T-helper 1 cell treated with Interleukin-12 subunit alpha and Interleukin-12 subunit beta and Interleukin-4 antibody, amounts not matched to agents 30 ng/mL and 1 ng/mL, for 36 hours (primary cell): Measurements from ENCODE around the gene KCND3. TPM values are rescaled to one million over a fixed set of nuclear protein-coding genes. Genes with fewer than 3 reads are reported as not detected.

ENCODE experiments used
- intact Hi-C: fragments of 100-400 bp; cut with micrococcal nuclease; formaldehyde crosslinking; loops from one replicate; pipeline ENCODE4 v1.15.1; 2024
- total RNA-seq: library from RNA; stranded (reverse); gene quantifications from 2 replicates; pipeline ENCODE4 v1.2.3, GENCODE V29; 2022

The KCND3 gene
- total RNA-seq, 1 donor from 2014 or later = not detected

DNA sequence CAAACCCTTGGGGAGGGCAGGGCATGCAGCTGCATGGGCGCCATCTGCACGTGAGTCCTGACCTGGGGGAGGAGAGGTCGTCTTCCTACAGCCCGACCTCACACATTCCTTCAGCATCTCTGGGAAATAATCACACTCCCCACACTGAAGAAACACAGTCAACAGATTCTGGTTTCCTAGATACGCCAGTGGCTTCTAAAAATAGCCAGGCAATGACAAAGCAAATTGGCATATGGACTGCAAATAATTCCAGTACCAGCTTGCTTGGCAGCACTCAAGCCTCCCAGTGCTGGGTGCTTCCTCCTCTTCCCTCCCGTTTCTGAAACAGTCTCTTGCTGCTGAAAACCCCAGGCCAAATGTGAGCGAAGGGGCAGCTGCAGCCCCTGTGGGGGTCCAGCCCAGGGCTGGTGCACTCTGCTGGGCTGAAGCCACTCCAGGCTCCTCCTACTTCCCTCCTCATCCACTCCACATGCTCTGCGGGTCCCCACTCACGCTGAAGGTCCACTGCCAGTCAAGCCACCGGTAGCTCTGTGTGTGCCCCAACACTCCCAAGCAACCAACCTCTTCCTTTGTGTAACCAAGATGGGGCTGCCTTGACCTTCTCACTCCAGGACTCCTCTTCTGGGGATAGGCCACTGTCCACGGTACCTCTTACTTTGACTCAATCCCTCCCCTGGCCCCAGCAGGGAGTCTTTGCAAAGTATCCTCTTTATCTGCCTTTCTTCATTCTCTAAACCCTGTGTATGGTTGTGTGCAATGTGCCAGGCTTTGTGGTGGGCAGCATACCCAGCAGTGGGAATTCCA, 69.0 kb downstream of the KCND3 start:
- intact Hi-C loops = no loop called here

DNA sequence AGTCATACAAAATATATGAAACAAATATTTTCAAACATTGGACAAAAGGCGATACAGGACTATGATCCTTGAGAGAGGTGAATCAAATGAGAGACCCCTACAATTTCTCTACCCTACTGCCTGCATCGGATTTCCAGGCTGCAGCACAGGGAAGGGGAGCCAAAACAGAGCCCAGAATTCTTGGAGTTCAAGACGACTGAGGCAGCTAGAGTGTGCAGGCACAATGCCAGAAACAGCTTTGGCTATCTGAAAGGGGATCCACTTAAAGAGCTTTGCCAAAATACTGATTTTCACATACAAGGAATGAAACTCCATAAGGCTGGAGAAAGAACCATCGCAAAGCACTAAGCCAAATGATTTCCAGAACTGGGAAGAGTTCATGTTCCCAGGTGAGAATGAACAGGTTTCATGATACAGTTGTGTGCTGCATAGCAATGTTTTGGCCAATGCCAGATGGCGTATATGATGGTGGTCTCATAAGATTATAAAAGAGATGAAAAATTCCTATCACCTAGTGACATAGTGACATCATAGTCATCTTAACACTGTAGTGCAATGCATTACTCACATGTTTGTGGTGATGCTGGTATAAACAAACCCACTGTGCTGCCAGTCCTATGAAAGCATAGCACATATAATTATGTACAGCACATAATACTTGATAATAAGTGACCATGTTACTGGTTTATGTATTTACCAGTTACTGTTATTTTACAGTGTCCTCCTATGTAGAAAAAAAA, 77.5 kb downstream of the KCND3 start:
- intact Hi-C loops = no loop called here

DNA sequence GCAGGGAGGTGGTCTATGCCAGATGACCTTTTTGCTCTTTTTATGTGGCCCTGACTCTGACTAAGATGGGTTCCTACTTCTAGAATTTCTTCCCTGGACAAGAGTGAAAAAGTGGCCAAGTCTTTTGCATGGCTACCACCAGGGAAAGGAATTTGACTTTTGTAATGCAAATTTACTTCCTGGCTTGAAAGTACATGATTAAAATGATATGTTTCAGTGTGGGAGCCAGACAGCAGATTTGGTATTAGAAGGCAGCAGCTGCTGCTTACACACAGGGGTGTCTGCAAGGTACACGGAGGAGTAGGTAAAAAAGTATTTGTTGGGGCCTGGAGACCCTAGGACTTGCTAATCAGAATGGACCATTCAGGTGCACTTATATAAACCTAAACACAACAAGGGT, 78.4 kb downstream of the KCND3 start:
- intact Hi-C loops = no loop called here

DNA sequence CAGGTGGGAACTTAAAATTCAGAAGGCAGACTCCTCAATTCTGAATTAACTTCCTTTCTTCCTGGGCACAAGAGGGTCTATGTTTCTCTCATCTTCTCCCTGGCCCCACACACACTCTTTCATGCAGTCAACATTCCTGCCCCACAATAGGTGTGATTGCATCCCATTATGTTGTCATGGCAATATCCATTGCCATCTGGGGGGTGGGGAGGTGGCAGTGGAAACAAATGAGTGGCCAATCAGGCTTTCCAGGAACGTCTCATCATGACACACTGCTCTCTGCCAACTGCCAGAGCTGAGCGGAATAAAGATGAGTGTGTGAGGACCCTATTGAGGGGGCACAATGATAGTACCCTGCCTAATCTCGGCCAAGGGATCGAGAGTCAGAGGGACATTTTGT, 80.4 kb downstream of the KCND3 start:
- intact Hi-C loops = no loop called here

DNA sequence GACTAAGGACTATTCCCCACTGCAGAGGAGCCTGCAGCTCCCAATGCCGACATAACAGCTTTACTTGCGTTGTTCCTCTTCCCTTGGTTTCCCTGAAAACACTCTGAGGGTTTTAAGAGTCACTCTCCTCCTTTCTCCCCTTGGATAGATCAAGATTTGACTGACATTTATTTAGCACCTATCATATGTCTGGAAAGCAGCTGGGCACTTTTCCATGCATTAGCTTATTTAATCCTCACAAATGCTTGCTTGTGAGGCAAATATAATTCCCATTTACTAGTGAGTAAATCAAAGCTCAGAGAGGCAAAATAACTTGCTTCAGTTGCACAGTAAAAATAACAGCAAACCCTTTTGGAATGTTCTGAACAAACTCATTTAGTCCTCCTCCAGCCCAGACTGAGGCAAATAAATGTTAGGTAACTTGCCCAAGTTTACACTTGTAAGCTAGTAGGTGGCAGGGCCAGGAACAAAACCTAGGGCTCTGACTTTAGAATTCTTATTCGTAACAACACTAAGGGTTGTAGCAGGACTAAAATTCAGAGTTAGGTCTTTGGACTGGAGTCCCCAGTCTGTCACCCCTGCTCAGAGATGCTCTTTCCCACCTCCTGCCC, 81.4 kb downstream of the KCND3 start:
- intact Hi-C loops = no loop called here

DNA sequence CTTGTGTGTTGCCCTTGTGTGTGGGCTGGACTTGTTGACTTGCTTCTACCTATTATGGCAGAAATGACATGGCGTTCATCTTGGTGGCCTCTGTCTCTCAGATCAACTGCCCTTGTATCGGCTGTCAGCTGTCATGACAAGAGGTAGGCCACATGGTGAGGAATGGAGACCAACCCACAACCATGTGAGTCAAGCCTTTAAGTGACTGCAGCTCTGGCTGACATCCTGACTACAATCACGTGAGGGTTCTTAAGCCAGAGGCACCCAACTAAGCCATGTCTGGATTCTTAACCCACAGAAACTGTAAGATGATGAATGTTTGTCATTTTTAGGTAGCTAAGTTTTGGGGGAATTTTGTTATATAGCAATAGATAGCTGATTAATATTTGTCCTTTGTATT, 82.1 kb downstream of the KCND3 start:
- intact Hi-C loops = no loop called here

DNA sequence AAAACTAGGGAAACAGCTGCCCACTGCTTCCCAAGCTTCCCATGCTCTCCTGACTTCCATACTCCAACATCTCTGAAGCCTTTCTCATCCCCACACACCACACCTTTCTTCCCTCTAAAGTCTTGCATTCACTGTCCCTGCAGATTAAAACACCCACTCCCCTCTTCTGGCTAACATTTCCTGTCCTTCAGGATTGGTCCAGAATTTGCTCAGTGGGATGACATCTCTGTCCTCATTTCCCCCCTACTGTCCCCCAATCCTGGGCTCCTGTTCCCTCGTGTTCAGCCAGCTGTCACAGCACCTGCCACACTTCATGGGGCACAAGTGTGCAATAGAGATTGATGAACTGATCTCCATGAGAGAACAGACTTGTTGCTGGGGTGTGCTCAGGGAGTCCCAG, 82.7 kb downstream of the KCND3 start:
- intact Hi-C loops = no loop called here

DNA sequence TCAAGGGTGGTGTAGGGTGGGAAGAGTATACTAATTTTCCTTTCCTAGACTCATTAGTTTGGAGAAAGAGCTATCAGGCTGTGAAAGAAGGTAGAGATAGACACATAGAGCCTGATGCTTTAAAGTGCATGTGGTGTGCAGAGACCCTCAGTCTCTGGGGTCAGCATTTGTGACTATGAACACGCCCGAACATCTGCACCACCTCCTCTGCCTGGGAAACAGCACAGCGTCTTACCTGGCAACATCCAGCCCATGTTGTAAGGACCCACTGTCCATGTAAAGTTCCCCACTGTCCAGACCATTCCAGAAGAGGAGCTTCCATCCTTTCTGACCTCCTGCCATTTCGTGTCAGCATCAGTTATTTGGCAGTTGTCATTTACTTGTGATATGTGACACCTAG, 83.4 kb downstream of the KCND3 start:
- intact Hi-C loops = no loop called here

DNA sequence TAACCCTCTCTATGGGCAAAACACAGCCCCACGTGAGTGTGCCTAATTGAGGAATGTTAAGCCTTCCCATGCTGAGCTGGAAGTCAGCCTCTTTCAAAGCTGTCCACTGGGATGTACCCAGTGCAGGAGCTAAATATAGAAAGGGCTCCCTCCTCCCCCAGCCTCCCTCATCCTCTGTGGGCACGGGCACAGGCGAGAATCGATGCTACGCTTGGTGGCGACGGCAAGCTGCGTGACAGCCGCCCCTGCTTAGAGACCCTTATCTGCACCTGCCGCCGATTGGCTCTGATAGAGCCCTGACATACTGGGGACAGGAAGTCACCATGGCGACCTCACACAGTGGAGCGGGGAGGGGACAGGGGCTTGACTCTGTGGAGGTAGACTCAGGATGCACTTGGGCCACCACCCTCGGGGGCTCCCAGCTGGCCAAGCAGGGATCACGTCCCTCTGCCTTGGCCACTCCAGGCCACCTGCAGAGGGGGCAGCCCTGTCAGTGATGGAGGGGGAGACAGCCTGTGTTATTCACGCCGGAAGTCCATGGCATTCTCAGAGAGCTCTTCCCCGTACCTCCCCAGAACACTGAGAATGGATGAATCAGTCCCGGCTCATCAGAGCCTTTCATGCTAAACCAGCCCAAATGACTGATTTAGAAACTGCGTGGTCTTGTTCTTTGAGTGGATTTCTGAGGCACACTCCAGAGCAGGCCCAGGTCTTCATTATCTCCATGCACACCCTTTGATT, 84.8 kb downstream of the KCND3 start:
- intact Hi-C loops = no loop called here

DNA sequence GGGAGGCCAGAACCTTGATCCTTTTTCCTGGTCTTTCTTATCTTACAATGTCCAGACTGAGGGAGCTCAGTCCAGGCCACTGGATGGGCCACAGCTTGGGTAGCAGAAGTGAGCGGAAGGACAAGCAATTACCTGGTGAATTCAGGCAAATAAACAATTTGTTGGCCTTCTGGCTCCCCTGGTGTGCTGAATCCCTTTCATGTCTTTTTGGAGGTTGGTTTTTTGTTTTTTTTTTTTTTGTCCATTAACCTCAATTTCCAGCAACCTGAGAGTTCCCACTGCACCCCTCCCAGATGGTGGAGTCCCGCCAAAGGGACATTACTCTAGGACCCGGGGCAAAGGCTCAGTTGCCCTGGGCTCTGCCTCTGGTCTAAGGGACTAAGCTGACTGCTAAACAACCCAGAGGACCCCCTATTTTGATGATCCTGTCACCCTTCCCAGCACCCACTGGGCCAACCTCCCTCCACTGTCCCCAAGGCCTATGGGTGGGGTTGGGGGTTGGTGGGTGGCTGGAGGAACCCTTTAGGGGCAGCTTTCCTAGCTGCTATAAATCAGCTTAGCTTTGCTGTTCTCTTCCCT, 85.5 kb downstream of the KCND3 start:
- intact Hi-C loops = no loop called here

DNA sequence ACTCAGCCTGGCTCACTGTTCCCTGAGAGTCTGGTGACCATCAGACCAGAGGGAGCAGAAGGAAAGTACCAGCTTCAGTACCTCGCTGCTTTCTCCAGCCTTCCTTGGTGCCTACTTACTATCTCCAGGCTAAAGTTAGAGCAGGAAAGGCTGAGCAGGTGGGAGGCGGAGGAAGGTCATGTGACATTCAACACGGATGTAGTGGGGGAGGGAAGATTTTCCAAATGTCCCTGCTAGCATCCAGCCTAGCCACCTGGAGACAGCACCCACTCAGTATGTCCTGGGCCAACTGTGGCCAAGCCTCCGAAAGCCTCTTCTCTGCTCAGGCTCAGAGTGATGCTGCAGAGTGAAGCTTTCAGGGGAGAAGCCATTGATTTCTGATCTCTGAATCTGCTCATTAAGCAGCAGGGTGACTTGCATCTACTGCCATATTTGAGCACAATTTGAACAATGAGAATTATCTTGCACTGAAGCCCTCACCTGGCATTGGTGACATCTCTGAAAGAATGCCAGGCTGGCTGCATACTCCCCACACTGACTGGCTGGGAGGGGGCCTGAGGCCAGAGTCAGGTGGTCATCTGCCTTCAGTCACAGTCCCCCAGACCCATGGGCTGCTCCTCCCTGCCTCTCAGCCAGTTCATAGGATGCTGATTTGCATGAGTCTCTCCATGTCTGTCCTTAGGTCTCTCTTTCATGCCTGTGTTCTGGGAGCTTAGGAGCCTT, 86.2 kb downstream of the KCND3 start:
- intact Hi-C loops = no loop called here

DNA sequence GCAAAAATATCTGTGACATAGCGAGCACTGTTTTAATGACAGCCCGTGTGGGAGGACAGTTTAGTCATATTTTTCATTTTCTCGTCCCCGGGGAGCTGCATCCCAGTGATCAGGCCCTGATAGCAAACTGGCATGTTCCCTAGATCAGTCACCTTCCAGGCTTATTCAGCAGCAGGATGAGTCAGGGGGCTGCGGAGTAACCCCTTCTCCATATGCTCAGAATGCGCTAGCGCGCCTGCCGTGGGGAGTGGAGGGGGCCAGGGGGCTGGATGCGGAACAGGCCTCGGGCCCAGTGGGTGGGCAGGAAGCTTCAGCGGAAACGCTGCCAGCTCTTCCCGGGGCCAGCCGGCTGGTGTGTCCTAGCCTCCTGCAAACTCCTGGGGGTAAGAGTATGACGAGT, 94.0 kb downstream of the KCND3 start:
- intact Hi-C loops = no loop called here

DNA sequence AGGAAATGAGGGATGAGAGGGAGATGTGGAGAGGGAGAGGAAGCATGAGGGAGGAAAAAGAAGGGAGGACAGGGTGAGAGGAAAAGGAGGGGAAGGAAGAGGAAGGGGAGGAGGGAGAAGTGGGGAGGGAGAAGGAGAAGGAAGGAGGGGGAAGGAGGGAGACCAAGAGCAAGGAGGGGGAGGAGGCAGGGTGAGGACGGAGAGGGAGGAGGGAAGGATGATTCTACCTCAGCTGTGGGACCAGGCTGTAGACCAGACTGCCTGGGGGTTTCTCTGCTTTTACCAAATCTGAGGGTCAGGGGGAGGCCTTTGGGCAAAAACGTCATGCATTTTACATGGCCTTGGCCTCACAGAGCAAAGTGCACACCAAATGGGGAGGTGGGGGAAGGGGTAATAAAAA, 94.5 kb downstream of the KCND3 start:
- intact Hi-C loops = no loop called here

DNA sequence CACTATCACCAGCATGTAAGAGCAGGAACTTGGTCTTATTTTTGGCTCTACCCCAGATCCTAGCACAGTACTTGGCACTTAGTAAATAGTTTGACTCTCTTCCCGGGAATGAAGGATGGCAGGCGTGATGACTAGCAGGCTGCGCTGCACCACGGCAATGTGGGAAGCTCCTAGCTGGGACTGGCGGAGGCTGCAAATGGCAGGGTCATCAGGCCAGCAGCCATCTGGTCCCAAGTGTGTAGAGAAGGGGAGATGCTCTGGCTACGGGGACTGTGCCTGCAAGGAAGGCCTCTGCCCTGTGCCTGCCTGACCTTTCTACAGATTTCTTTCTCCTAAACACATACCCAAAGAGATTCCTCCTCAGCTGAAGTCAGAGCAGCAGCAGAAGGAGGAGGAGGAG, 95.0 kb downstream of the KCND3 start:
- intact Hi-C loops = no loop called here

DNA sequence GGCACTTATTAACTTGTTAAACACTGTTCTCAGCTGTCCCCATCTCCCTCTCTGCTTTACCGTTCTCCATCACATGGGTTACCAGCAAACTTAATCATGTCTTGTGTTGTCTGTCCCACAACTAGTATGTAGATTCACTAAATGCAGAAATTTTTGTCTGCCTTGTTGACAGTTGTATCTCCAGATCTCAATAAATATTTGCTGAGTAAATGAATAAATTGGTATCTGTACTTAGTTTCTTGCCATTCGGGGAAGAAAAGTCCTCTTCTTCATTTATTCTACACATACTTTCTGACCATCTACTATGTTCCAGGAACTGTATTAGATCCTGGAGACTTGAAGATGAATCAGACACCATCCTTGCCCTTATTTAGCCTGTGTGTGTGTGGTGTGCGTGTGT, 97.9 kb downstream of the KCND3 start:
- intact Hi-C loops = no loop called here

DNA sequence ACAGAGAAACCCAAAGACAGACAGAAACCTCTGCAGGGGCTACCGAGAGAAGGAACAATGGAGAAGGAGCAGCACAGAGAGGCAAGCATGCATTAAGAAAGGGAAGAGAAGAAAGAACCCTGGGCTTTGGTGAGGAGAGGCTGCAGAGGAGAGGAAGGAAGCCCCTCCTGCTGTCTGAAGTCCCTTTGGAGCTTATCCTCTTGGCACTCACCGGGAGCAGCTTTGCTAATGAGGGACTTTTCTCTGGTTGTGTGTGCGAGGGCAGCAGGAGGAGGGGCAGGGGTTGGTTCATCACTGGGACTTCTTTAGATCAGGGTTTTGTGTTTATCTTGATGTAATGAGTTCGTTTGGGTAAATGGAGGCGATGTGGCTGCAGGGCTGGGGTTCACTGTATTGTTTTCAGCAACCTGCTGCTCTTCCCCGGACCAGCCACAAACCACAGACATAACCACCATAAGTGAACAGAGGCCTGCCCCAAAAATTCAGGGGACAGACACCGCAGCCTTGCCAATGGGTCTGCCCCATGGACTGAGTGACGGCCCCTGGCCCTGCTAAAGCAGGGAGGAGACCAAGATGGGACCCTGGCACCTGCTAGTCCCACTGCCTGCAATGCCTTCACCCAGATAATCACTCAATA, 100.6 kb downstream of the KCND3 start:
- intact Hi-C loops = no loop called here

DNA sequence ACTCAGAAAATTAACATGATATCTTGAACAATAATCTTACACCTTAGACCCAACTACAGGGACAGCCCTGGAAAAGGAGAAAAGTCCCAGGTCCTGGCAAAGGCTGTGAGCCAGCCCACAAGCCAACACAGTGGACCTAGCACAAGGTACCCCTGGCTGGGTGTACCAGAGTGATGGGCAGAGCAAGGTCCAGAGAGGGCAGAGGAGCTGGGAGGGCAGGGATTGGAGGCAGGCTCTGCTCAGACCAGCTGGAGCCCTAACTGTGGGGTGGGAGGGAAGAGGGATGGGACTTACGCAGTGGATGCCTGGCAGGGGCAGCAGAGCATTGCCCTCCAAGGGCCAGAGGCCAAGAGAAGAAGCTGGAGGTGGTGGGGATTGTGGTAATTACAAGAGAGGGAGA, 101.6 kb downstream of the KCND3 start:
- intact Hi-C loops = no loop called here

DNA sequence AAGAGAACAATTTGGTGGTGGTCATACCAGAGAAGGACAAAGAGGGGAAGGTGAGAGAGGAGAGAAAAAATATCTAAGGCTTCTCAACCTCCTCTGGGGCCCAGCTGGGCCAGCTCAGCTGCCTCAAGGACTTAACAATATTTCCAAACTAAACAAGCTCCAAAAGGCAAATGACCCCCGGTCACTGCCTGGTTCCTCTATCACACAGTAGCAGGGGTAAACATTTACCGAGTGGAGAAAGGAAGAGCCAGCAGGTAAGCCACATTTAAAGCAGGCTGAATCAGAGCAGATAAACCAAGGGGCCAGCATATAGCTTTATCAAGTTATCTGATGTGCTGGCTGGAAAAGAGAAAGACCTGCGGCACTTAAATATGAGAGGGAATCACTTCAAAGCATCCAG, 102.1 kb downstream of the KCND3 start:
- intact Hi-C loops = no loop called here

DNA sequence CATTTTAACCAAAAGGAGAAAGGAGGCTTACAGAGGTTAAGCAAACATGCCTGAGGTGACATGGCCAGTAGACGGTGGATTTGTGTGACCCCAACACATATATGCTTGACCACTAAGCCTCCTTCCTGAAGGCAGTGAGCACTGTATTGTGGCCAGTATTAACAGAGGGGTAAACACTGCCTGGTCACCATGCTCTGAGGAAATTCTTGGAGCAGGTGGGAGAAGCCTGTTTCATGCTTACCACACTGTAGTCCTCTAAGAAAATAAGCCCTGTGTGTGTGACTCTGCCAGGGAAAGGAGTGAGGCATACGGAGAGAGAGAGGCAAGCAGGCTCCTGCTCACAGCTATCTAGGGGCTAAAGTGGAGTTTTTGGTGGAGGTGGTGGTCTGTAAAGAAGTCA, 102.7 kb downstream of the KCND3 start:
- intact Hi-C loops = no loop called here

DNA sequence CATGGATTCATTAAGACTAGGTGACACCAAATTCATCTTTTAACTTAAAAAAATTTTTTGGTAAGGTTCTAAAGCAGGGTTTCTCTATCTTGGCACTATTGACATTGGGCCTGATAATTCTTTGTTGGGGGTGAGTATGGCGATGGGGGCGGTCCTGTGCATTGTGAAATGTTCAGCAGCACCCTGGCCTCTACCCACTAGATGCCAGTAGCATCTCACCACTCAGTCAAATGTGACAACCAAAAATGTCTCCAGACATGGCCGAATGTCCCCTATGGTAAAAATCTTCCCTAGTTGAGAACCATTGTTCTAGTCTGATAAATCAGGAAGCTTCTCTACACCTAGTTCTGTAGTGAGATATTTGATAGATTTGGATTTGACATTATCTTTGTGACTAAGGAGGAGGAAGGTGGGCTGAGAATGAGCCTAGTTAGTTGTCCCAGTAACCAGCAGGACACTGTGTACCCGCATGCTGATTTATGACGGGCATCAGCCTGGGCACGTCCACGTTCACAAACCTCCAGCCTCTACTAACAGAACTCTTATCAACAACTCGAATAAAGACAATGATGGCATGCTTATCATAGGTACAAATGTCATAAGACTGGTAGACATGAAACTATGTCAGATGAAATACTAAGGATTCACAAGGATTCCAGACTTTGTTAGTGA, 104.6 kb downstream of the KCND3 start:
- intact Hi-C loops = no loop called here
